GM12878 (cell line): Measurements from ENCODE around the gene CCDC15. TPM values are rescaled to one million over a fixed set of nuclear protein-coding genes. Genes with fewer than 3 reads are reported as not detected.

Source experiments
- E4F1 ChIP-seq: fragments of 450-650 bp; IDR thresholded peaks from 2 replicates; pipeline ENCODE4 v1.6.1; 2018; ENCODE audit warnings: borderline replicate concordance, mild to moderate bottlenecking; ENCODE audit not compliant: partially characterized antibody
- ETV6 ChIP-seq, 2 experiments: fragments of 450-650 bp in 1 of 2; IDR thresholded peaks in 1 of 2; conservative IDR thresholded peaks in 1 of 2; 2 replicates each; pipeline ENCODE4 v1.6.1; 2014; ENCODE audit warnings: antibody characterized with exemption in 1 of 2, borderline replicate concordance in 1 of 2, low read depth in 1 of 2, mild to moderate bottlenecking in 1 of 2, moderate library complexity in 1 of 2
- IKZF1 ChIP-seq: fragments of 450-650 bp; conservative IDR thresholded peaks from 2 replicates; pipeline ENCODE4 v1.6.1; 2017; ENCODE audit warnings: antibody characterized with exemption, mild to moderate bottlenecking
- MAX ChIP-seq: IDR thresholded peaks from 2 replicates; pipeline ENCODE4 v1.6.1; 2012; ENCODE audit warnings: low read depth, low read length, improper control_type of control experiment
- PBX3 ChIP-seq: IDR thresholded peaks from 2 replicates; pipeline ENCODE4 v1.6.1; 2011; ENCODE audit warnings: mild to moderate bottlenecking, low read depth, low read length, moderate library complexity; ENCODE audit not compliant: insufficient replicate concordance
- RUNX3 ChIP-seq: IDR thresholded peaks from 2 replicates; pipeline ENCODE4 v1.6.1; 2012; ENCODE audit warnings: low read length, inconsistent platforms
- SUZ12 ChIP-seq: fragments of 200-600 bp; sonication (generic); IDR thresholded peaks from one replicate; pipeline ENCODE4 v1.6.1; 2018; ENCODE audit warnings: antibody characterized with exemption, mild to moderate bottlenecking; ENCODE audit not compliant: unreplicated experiment
- TBL1XR1 ChIP-seq: IDR thresholded peaks from 2 replicates; pipeline ENCODE4 v1.6.1; 2012; ENCODE audit warnings: low read depth, low read length, improper control_type of control experiment
- ZNF384 ChIP-seq: IDR thresholded peaks from 2 replicates; pipeline ENCODE4 v1.6.1; 2012; ENCODE audit warnings: low read depth, mild to moderate bottlenecking, low read length, improper control_type of control experiment, borderline replicate concordance
- polyA plus RNA-seq, 11 experiments: library from polyadenylated mRNA; depleted of rRNA in 4 of 11; unstranded in 6 of 11; stranded (reverse) in 5 of 11; fragments of >200 nt; fragmentation: Nextera tagmentation in 4 of 11; fragmentation: Illumina TruSeq in 1 of 11; extraction: Ambion mirVana in 4 of 11; extraction: Trizol in 1 of 11; gene quantifications; 1 replicate in 1 of 11; 2 replicates in 10 of 11; pipeline versions ENCODE4 v1.2.1 to v1.2.3, GENCODE V29; 2011 to 2016; ENCODE audit warnings: inconsistent platforms in 2 of 11, missing spikeins in 2 of 11, low read depth in 1 of 11
- total RNA-seq, 4 experiments: library from RNA; depleted of rRNA in 3 of 4; stranded (reverse); fragments of >200 nt in 3 of 4; fragmentation: Illumina TruSeq in 1 of 4; extraction: Trizol in 1 of 4; gene quantifications; 2 replicates each; pipeline versions ENCODE4 v1.2.1 to v1.2.3, GENCODE V29; 2013 to 2021

The CCDC15 gene
- total and polyA plus RNA-seq, 10 of the 15 experiments (the other 5 are each of a cell fraction or from before 2014, with no cell fraction given) = 2.0 to 5.3 (median 3.3) TPM

GRCh38 chr11:124938206-124938765 is 15.7 kb upstream of the CCDC15 start (continued):
- TF ChIP-seq E4F1 (no peak), RUNX3 (no peak), TBL1XR1 (no peak), PBX3 (no peak), ZNF384 (no peak), MAX (no peak), SUZ12 (no peak), IKZF1 (no peak), ETV6 (conservative IDR thresholded peaks at IDR 0.05 in 1 of 2, IDR thresholded peaks at IDR 0.05 in 1 of 2; ENCODE audit: borderline replicate concordance in 1 of 2, low read depth in 1 of 2) (no peak)
